Panc1 (cell line): ENCODE measurements around the gene ATXN2.

Source experiments
- CTCF ChIP-seq: fragments of 450-650 bp; IDR thresholded peaks from 2 replicates; pipeline ENCODE4 v1.5.1; 2017; ENCODE audit warnings: mild to moderate bottlenecking
- REST ChIP-seq, 2 experiments: IDR thresholded peaks; 2 replicates each; pipeline ENCODE4 v1.6.1; 2011 to 2012; ENCODE audit warnings: low read depth in 2 of 2, control low read depth in 1 of 2, low read length in 1 of 2, mild to moderate bottlenecking in 1 of 2, moderate library complexity in 1 of 2; ENCODE audit not compliant: insufficient read depth in 1 of 2

- TF ChIP-seq CTCF, result no peak
- TF ChIP-seq REST (IDR thresholded peaks at IDR 0.05; ENCODE audit: insufficient read depth in 1 of 2, low read depth in 2 of 2, low read length in 1 of 2), result no peak
Observed at GRCh38 chr12:111413442-111414086, 185.6 kb downstream of the ATXN2 start.
